ENCODE measurements around the gene CCR4.

DNA sequence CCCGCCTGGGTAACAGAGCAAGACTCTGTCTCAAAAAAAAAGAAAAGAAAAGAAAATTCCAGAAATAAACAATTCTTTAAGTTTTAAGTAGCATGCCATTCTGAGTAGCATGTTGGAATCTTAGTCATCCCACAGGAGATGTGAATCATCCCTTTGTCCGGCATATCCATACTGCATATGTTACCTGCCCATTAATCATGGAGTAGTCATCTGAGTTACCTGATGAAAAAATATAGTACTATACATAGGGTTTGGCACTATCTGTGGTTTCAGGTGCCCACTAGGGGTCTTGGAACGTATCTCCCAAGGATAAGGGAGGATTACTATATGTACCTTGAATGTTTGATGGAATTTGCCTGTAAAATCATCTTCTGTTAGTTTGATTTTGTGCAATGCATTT is 6.3 kb upstream of the CCR4 start:
- TF ChIP-seq, protein P1, sequence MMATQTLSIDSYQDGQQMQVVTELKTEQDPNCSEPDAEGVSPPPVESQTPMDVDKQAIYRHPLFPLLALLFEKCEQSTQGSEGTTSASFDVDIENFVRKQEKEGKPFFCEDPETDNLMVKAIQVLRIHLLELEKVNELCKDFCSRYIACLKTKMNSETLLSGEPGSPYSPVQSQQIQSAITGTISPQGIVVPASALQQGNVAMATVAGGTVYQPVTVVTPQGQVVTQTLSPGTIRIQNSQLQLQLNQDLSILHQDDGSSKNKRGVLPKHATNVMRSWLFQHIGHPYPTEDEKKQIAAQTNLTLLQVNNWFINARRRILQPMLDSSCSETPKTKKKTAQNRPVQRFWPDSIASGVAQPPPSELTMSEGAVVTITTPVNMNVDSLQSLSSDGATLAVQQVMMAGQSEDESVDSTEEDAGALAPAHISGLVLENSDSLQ (IDR thresholded peaks at IDR 0.05), result no peak
- TF ChIP-seq FOXK2 (IDR thresholded peaks at IDR 0.05) (no peak), NFRKB (IDR thresholded peaks at IDR 0.05) (no peak), ELF4 (IDR thresholded peaks at IDR 0.05) (no peak), ARNT (IDR thresholded peaks at IDR 0.05) (no peak), SP1 (IDR thresholded peaks at IDR 0.05) (no peak), SUZ12 (IDR thresholded peaks at IDR 0.05) (no peak), TARDBP (IDR thresholded peaks at IDR 0.05) (no peak), FOXM1 (IDR thresholded peaks at IDR 0.05; ENCODE audit: borderline replicate concordance) (no peak), L3MBTL2 (conservative IDR thresholded peaks at IDR 0.05) (no peak), FOXA1 (IDR thresholded peaks at IDR 0.05) (no peak)
